Measurements from ENCODE around the gene ATOH8.
A peak's percentile ranks its signal among the peaks of the same experiment; 100 is the strongest.

ATOH8 gene

GRCh38 chr2:85737961-85738360 is 15.8 kb upstream of the ATOH8 start:
- DNase-seq: no peak

- DNase-seq: no peak
These were observed 13.6 kb upstream of the ATOH8 start for GRCh38 chr2:85740193-85740592.

- no peak for DNase-seq
These were observed 12.5 kb upstream of the ATOH8 start for GRCh38 chr2:85741211-85741832.

- no peak for DNase-seq
These were observed 11.8 kb upstream of the ATOH8 start for GRCh38 chr2:85741833-85742455.

GRCh38 chr2:85743304-85743978 is 10.3 kb upstream of the ATOH8 start:
- DNase-seq: peak; percentile 77

- no peak for DNase-seq
These were observed 9.7 kb upstream of the ATOH8 start for GRCh38 chr2:85744055-85744454.

- no peak for DNase-seq
These were observed 8.8 kb upstream of the ATOH8 start for GRCh38 chr2:85744741-85745601.

- DNase-seq: no peak
These were observed 8.2 kb upstream of the ATOH8 start for GRCh38 chr2:85745619-85746018.

- no peak for DNase-seq
These were observed 7.3 kb upstream of the ATOH8 start for GRCh38 chr2:85746321-85747004.

- DNase-seq: no peak
These were observed 6.3 kb upstream of the ATOH8 start for GRCh38 chr2:85747441-85747840.

- no peak for DNase-seq
These were observed 5.6 kb upstream of the ATOH8 start for GRCh38 chr2:85748039-85748734.

- DNase-seq: no peak
These were observed 4.6 kb upstream of the ATOH8 start for GRCh38 chr2:85748985-85749875.

- DNase-seq: no peak
These were observed 2.9 kb upstream of the ATOH8 start for GRCh38 chr2:85750587-85751575.

- no peak for DNase-seq
These were observed 2.2 kb upstream of the ATOH8 start for GRCh38 chr2:85751627-85752026.

GRCh38 chr2:85753035-85753524 is 711 bp upstream of the ATOH8 start:
- DNase-seq: no peak

- no peak for DNase-seq
These were observed 713 bp downstream of the ATOH8 start for GRCh38 chr2:85754313-85755095.

- no peak for DNase-seq
These were observed 1.6 kb downstream of the ATOH8 start for GRCh38 chr2:85755122-85756027.

GRCh38 chr2:85756195-85756594 is 2.4 kb downstream of the ATOH8 start:
- DNase-seq: no peak

Measured in NCI-H226 (cell line).